GM12878 (cell line): ENCODE data around the gene GOLT1B. TPM values are rescaled to one million over a fixed set of nuclear protein-coding genes. Genes with fewer than 3 reads are reported as not detected.

Experiments
- ATAC-seq: fragments of 200-7000 bp; cut with Tn5 transposase; 3 replicates; pipeline ENCODE4 v1.9.1; 2020; ENCODE audit warnings: mild to moderate bottlenecking, moderate library complexity
- BruUV-seq: library from RNA; stranded (reverse); fragments of 400-500 nt; replicated peaks from 2 replicates; lab custom pipeline; 2021; lab: Mats Ljungman, UMichigan
- CTCF ChIA-PET: fragments of 300-600 bp; sonication (Branson Sonifier 250); formaldehyde crosslinking; extraction: SDS; loops from one replicate; lab custom pipeline; 2021; ENCODE audit warnings: inconsistent platforms; lab: Yijun Ruan, JAX
- POLR2A ChIA-PET: fragments of 350-600 bp; formaldehyde crosslinking; extraction: SDS; loops from one replicate; lab custom pipeline; 2021; ENCODE audit warnings: inconsistent platforms; lab: Charles Lee
- RAD21 ChIA-PET: fragments of 300-600 bp; sonication (Branson Sonifier 250); formaldehyde crosslinking; loops from one replicate; lab custom pipeline; 2023; ENCODE audit warnings: antibody characterized with exemption; ENCODE audit not compliant: unreplicated experiment; lab: Charles Lee
- SMC1A ChIA-PET: fragments of 300-600 bp; sonication (Branson Sonifier 250); formaldehyde crosslinking; loops from one replicate; lab custom pipeline; 2023; ENCODE audit not compliant: unreplicated experiment, uncharacterized antibody; lab: Charles Lee
- DNase-seq: peaks from one replicate; pipeline ENCODE4 v3.0.0-alpha.2; 2011; ENCODE audit warnings: low read depth, low spot score
- FAIRE-seq: peaks from 3 replicates; lab custom pipeline; 2011; peaks lifted over from hg19 to GRCh38; lab: Jason Lieb, UNC
- H2AFZ ChIP-seq: 2 replicates; pipeline ENCODE4 v1.6.0; 2011; ENCODE audit warnings: low read depth, low read length, control low read depth; ENCODE audit not compliant: control insufficient read depth
- H3K27ac ChIP-seq: 2 replicates; pipeline ENCODE4 v1.5.1; 2011; ENCODE audit warnings: control low read depth; ENCODE audit not compliant: control insufficient read depth, insufficient read depth
- H3K27me3 ChIP-seq, 2 experiments: replicated peaks in 1 of 2; 2 replicates each; pipeline versions ENCODE4 v1.6.0 to v1.6.1; 2011; ENCODE audit warnings: low read length in 1 of 2; ENCODE audit not compliant: control insufficient read depth in 2 of 2, insufficient read depth in 2 of 2
- H3K36me3 ChIP-seq, 2 experiments: 2 replicates each; pipeline ENCODE4 v1.5.1; 2011; ENCODE audit warnings: low read length in 1 of 2; ENCODE audit not compliant: control insufficient read depth in 2 of 2, insufficient read depth in 2 of 2
- H3K4me1 ChIP-seq: 2 replicates; pipeline ENCODE4 v1.6.1; 2011; ENCODE audit warnings: mild to moderate bottlenecking, low read length, moderate library complexity, mixed read lengths; ENCODE audit not compliant: control insufficient read depth, insufficient read depth
- H3K4me2 ChIP-seq: 2 replicates; pipeline ENCODE4 v1.6.0; 2011; ENCODE audit warnings: control low read depth; ENCODE audit not compliant: control insufficient read depth, insufficient read depth
- H3K4me3 ChIP-seq: fragments of 200-600 bp; sonication (generic); 2 replicates; pipeline ENCODE4 v1.5.1; 2016
- H3K79me2 ChIP-seq: 2 replicates; pipeline ENCODE4 v1.6.0; 2011; ENCODE audit warnings: low read length; ENCODE audit not compliant: control insufficient read depth, insufficient read depth
- H3K9ac ChIP-seq: 2 replicates; pipeline ENCODE4 v1.8.0; 2011; ENCODE audit warnings: low read length, control low read depth, mixed read lengths; ENCODE audit not compliant: control insufficient read depth, insufficient read depth
- H3K9me3 ChIP-seq: replicated peaks from 3 replicates; pipeline ENCODE4 v1.5.1; 2011; ENCODE audit warnings: mild to moderate bottlenecking, low read length; ENCODE audit not compliant: control insufficient read depth, insufficient read depth
- H4K20me1 ChIP-seq: 2 replicates; pipeline ENCODE4 v1.6.0; 2011; ENCODE audit not compliant: control insufficient read depth, insufficient read depth
- ATF3 ChIP-seq: IDR thresholded peaks from 2 replicates; pipeline ENCODE4 v1.6.1; 2011; ENCODE audit warnings: low read depth, mild to moderate bottlenecking, low read length, moderate library complexity, borderline replicate concordance; ENCODE audit errors: extremely low read depth
- BCL11A ChIP-seq: IDR thresholded peaks from 2 replicates; pipeline ENCODE4 v1.6.1; 2011; ENCODE audit warnings: low read depth, low read length
- CUX1 ChIP-seq: IDR thresholded peaks from 2 replicates; pipeline ENCODE4 v1.6.1; 2012; ENCODE audit warnings: improper control_type of control experiment, low read depth, low read length; ENCODE audit not compliant: insufficient replicate concordance
- EZH2 ChIP-seq: IDR thresholded peaks from 2 replicates; pipeline ENCODE4 v1.6.1; 2012; ENCODE audit warnings: low read depth, mild to moderate bottlenecking, control low read depth, inconsistent platforms, low read length, borderline replicate concordance; ENCODE audit not compliant: control insufficient read depth
- FOS ChIP-seq: IDR thresholded peaks from 3 replicates; pipeline ENCODE4 v1.6.1; 2011; ENCODE audit warnings: borderline replicate concordance; ENCODE audit not compliant: insufficient read length; ENCODE audit errors: extremely low read depth
- HSF1 ChIP-seq: fragments of 150-350 bp; IDR thresholded peaks from 2 replicates; pipeline ENCODE4 v1.6.1; 2014; ENCODE audit warnings: mild to moderate bottlenecking, low read depth, low read length
- POLR2AphosphoS5 ChIP-seq: IDR thresholded peaks from 2 replicates; pipeline ENCODE4 v1.6.1; 2011; ENCODE audit warnings: mild to moderate bottlenecking, low read length, inconsistent platforms
- SMAD1 ChIP-seq: fragments of 450-650 bp; IDR thresholded peaks from 2 replicates; pipeline ENCODE4 v1.6.1; 2018; ENCODE audit warnings: mild to moderate bottlenecking, low read depth; ENCODE audit not compliant: partially characterized antibody
- SUPT20H ChIP-seq: IDR thresholded peaks from 2 replicates; pipeline ENCODE4 v1.6.1; 2011; ENCODE audit warnings: low read depth, mild to moderate bottlenecking, low read length, moderate library complexity, borderline replicate concordance; ENCODE audit not compliant: control insufficient read depth
- SUZ12 ChIP-seq: fragments of 200-600 bp; sonication (generic); IDR thresholded peaks from one replicate; pipeline ENCODE4 v1.6.1; 2018; ENCODE audit warnings: antibody characterized with exemption, mild to moderate bottlenecking; ENCODE audit not compliant: unreplicated experiment
- TAF1 ChIP-seq: IDR thresholded peaks from 2 replicates; pipeline ENCODE4 v1.6.1; 2011; ENCODE audit warnings: mild to moderate bottlenecking, low read depth, low read length, borderline replicate concordance
- WGBS: methylation state at CpG from one replicate; pipeline ENCODE4 v1.1.6; 2016; ENCODE audit warnings: low lambda C conversion rate; ENCODE audit not compliant: insufficient replicate concordance, insufficient coverage; ENCODE audit errors: missing lambda C conversion rate; 5-methylcytosine and 5-hydroxymethylcytosine counted together
- in situ Hi-C: fragments of 300-500 bp; cut with MboI; formaldehyde crosslinking; loops from 9 replicates; pipeline ENCODE4 v1.14.3; 2018; ENCODE audit warnings: mixed read lengths
- intact Hi-C: fragments of 100-400 bp; cut with micrococcal nuclease; formaldehyde crosslinking; loops from one replicate; pipeline ENCODE4 v1.14.2; 2022; ENCODE audit not compliant: unreplicated experiment
- polyA plus RNA-seq, 11 experiments: library from polyadenylated mRNA; depleted of rRNA in 4 of 11; unstranded in 6 of 11; stranded (reverse) in 5 of 11; fragments of >200 nt; fragmentation: Nextera tagmentation in 4 of 11; fragmentation: Illumina TruSeq in 1 of 11; extraction: Ambion mirVana in 4 of 11; extraction: Trizol in 1 of 11; gene quantifications; 1 replicate in 1 of 11; 2 replicates in 10 of 11; pipeline versions ENCODE4 v1.2.1 to v1.2.3, GENCODE V29; 2011 to 2016; ENCODE audit warnings: inconsistent platforms in 2 of 11, missing spikeins in 2 of 11, low read depth in 1 of 11
- total RNA-seq, 4 experiments: library from RNA; depleted of rRNA in 3 of 4; stranded (reverse); fragments of >200 nt in 3 of 4; fragmentation: Illumina TruSeq in 1 of 4; extraction: Trizol in 1 of 4; gene quantifications; 2 replicates each; pipeline versions ENCODE4 v1.2.1 to v1.2.3, GENCODE V29; 2013 to 2021
- TF ChIP-seq, protein P1 (sequence below): fragments of 450-650 bp; IDR thresholded peaks from 2 replicates; pipeline ENCODE4 v1.6.1; 2017; ENCODE audit warnings: mild to moderate bottlenecking
- TF ChIP-seq, protein P2 (sequence below): fragments of 450-650 bp; IDR thresholded peaks from 2 replicates; pipeline ENCODE4 v1.6.1; 2017; ENCODE audit warnings: borderline replicate concordance

The GOLT1B gene
- total and polyA plus RNA-seq, 10 of the 15 experiments (the other 5 are each of a cell fraction or from before 2014, with no cell fraction given), result 18.3 to 77.4 (median 32.9) TPM

- Histone ChIP-seq H3K4me2 (no peak overlapping the region), H3K79me2 (no peaks in the 10 kb centered on the region), H3K27me3 (no peaks in the 10 kb centered on the region), H2AFZ (no peak overlapping the region), H3K4me1 (no peaks in the 10 kb centered on the region), H3K9me3 (no peaks in the 10 kb centered on the region), H3K9ac (no peak overlapping the region), H3K27ac (no peak overlapping the region), H4K20me1 (no peaks in the 10 kb centered on the region), H3K36me3 (no peaks in the 10 kb centered on the region), H3K4me3 (no peak overlapping the region)
- DNase-seq (no peak), FAIRE-seq (no peak), ATAC-seq (peak; percentile 21; the same call in 2 of the 3 replicates)
- WGBS, result 16% methylated on average over 5 of the region's 5 CpGs
- RAD21 ChIA-PET, result no interaction called here
- SMC1A ChIA-PET, result no interaction called here
- in situ Hi-C loops, result no loop called here
- intact Hi-C loops, result no loop called here
- BruUV-seq, result no TSS peak
- CTCF ChIA-PET, result interaction anchor here (1.1 kb wide), 1 partner anchor 9 kb away, joined by 3 read pairs; no protein-coding TSS in a partner anchor
- POLR2A ChIA-PET, result interaction anchor here (0.6 kb wide), 1 partner anchor 34 kb away, joined by 4 read pairs; no protein-coding TSS in a partner anchor
- TF ChIP-seq, protein P1, sequence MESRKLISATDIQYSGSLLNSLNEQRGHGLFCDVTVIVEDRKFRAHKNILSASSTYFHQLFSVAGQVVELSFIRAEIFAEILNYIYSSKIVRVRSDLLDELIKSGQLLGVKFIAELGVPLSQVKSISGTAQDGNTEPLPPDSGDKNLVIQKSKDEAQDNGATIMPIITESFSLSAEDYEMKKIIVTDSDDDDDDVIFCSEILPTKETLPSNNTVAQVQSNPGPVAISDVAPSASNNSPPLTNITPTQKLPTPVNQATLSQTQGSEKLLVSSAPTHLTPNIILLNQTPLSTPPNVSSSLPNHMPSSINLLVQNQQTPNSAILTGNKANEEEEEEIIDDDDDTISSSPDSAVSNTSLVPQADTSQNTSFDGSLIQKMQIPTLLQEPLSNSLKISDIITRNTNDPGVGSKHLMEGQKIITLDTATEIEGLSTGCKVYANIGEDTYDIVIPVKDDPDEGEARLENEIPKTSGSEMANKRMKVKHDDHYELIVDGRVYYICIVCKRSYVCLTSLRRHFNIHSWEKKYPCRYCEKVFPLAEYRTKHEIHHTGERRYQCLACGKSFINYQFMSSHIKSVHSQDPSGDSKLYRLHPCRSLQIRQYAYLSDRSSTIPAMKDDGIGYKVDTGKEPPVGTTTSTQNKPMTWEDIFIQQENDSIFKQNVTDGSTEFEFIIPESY, result no peak
- TF ChIP-seq SMAD1, result no peak
- TF ChIP-seq CUX1, result no peak
- no peak for TF ChIP-seq POLR2AphosphoS5
- TF ChIP-seq SUZ12, result no peak
- TF ChIP-seq HSF1, result no peak
- no peak for TF ChIP-seq SUPT20H
- TF ChIP-seq EZH2, result no peak
- TF ChIP-seq FOS, result no peak
- no peak for TF ChIP-seq TAF1
- TF ChIP-seq, protein P2, sequence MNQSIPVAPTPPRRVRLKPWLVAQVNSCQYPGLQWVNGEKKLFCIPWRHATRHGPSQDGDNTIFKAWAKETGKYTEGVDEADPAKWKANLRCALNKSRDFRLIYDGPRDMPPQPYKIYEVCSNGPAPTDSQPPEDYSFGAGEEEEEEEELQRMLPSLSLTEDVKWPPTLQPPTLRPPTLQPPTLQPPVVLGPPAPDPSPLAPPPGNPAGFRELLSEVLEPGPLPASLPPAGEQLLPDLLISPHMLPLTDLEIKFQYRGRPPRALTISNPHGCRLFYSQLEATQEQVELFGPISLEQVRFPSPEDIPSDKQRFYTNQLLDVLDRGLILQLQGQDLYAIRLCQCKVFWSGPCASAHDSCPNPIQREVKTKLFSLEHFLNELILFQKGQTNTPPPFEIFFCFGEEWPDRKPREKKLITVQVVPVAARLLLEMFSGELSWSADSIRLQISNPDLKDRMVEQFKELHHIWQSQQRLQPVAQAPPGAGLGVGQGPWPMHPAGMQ, result no peak
- no peak for TF ChIP-seq BCL11A
- no peak for TF ChIP-seq ATF3
Measured at GRCh38 chr12:21542403-21542802, 40.8 kb downstream of the GOLT1B start.
